GM21423 (cell line): ENCODE data around the gene C17orf107.
"Not testable (repeated sequence)": the region's sequence is repeated elsewhere in the genome, so short reads cannot be mapped to it uniquely, and the experiment has no call there.

Experiments
- ATAC-seq: cut with Tn5 transposase; IDR thresholded peaks from one replicate; pipeline ENCODE4 v1.9.1; 2021; ENCODE audit warnings: mild to moderate bottlenecking, moderate library complexity; ENCODE audit not compliant: unreplicated experiment

Gene C17orf107

GRCh38 chr17:4899341-4900230 lies at the start of gene C17orf107:
TSS of gene C17orf107 (plus strand) at chr17:4899536. CDS start at chr17:4899763, 227 bp downstream.
- peak; percentile 51 for ATAC-seq

GRCh38 chr17:4850246-4850645 lies 49.1 kb upstream of the C17orf107 start:
- no peak for ATAC-seq

DNA sequence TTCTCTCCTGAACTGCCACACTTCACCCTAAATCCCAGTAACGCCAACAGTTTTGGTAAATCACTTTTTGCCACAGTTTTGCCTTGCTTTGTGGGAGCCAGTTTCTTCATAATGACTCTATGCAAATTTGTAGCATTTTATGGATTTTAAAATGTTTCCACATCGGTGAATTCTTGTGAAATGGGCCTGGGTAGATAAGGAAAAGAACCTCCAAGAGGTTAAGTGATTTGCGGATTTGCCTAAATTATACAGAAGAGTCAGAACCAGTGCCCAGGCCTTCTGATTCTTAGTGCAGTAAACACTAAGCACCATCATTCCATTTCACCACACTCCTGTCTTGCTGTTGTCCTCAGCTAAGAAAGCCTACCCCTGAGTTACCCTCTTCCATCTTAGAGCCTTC lies 48.3 kb upstream of the C17orf107 start:
- ATAC-seq: no peak

- no peak for ATAC-seq
These were observed 46.6 kb upstream of the C17orf107 start for GRCh38 chr17:4852567-4853207.

DNA sequence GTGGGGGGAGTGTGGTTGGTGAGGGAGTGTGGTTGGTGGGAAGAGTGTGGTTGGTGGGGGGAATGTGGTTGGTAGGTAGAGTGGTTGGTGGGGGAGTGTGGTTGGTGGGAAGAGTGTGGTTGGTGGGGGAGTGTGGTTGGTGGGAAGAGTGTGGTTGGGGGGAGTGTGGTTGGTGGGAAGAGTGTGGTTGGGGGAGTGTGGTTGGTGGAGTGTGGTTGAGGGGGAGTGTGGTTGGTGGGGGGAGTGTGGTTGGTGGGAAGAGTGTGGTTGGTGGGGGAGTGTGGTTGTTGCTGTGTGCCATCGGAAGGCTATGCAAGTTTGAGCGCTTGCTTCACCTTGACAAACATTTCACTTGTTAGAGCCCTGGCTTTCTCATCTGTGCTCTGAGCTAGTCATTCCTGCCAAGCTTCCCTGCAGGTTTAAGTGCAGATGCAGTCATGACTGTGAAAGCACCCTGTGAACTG lies 46.1 kb upstream of the C17orf107 start:
- ATAC-seq: no peak

GRCh38 chr17:4854111-4854681 lies 45.1 kb upstream of the C17orf107 start:
- ATAC-seq: no peak

DNA sequence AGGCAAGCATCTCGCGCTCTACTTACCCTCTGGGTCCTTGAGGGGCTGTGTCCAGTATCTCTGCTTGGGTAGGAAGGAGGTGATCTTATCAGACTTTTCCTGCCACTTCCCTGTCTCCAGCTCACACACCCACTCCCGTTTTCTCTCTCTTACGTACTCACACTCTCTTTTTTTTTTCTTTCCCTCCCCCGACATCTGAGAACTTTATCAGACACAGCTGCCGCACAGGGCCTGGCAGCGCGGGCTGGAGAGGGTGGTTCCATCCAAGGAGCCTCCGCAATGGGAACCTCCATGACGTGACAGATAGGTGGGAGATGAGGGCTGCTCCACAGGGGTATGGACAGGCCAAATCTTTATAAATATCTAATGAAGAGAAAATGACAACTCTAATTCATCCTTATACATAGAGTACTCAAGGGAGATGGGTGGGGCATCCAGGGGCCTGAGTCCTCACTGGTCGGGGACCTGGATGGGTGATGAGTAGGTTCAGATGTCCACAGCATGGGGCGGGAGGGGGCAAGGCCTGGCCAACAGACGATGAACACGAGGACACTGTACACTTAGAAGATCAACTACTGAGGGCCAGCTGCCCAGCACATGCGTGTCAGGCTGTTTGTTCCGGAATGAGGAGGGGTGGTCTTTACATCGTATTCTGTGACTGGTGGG lies 42.9 kb upstream of the C17orf107 start:
- ATAC-seq: no peak

- ATAC-seq: no peak
These were observed 42.4 kb upstream of the C17orf107 start for GRCh38 chr17:4856937-4857314.

GRCh38 chr17:4857347-4857746 lies 42.0 kb upstream of the C17orf107 start:
- ATAC-seq: not testable (repeated sequence)

DNA sequence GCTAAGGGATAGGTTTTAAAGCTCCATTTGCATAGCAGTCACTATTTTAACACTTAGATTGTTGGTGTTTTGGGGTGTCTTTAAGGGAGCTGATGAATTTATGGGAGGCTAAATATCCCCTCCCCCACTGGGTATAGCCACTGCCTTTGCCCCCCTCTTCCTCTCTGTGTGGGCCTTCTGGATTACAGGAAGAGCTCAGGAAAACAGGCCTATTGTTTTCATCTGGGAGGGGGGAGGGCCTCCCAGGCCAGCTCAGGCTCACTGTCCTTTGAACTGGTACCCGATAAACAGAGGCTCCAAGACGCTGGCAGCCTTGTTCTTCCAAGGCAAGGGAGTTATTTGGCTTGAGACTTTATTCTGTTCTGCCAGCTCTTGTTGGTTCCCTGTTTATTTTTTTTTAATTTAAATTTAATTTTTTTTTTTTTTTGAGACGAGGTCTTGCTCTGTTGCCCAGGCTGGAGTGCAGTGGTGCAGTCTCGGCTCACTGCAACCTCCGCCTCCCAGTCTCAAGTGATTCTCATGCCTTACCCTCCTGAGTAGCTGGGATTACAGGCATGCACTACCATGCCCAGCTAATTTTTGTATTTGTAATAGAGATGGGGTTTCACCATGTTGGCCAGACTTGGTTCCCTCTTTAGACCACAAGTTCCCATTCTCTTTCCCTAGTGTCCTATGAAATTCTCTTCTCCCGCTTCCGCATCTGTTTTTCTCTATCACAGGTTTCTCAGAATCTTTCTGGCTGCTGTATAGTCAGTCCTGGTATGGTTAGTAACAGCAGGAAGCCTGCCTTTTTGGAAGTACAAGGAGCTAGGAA lies 41.1 kb upstream of the C17orf107 start:
- no peak for ATAC-seq

DNA sequence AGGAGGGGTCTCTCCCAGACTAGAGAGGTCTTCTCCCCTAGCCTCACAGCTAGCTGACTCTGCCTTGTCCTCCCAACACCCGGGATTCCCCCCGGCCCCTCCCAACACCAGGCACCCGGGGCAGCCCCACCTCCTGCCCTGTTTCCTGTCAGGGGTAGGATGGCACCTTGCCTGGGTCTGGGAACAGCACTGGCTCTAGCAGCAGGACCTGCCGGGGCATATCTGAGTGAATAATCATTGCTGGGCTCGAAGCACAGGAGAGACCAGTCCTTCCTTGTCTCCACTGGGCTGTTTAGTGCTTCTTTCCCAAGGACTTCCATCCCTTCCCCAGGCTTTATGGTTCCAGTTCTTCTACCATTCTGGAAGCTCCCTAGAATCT lies 40.5 kb upstream of the C17orf107 start:
- no peak for ATAC-seq

GRCh38 chr17:4859816-4860625 lies 39.3 kb upstream of the C17orf107 start:
- no peak for ATAC-seq

DNA sequence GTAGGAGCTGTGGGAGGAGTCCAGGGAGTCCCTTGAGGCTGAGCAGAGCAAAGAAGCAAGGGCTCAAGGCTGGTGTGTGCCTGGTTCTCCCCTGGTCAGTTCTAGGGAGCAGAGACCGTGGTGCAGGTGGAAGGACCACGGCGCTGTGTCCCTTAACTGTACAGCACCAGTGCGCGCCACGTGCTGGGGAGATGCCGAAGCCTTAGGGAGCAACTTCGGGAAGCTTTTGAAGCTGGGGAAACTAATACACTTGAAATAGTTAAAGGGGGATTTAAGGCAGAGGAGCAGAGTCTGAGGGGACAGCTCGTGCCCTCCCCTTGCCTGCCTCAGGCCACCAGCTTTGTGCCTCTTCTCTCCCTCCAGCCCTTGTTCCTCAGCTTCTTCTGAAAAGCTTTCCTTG lies 38.7 kb upstream of the C17orf107 start:
- ATAC-seq: no peak

- ATAC-seq: no peak
These were observed 38.3 kb upstream of the C17orf107 start for GRCh38 chr17:4861052-4861451.

GRCh38 chr17:4862720-4863119 lies 36.6 kb upstream of the C17orf107 start:
- ATAC-seq: no peak

GRCh38 chr17:4863321-4863720 lies 36.0 kb upstream of the C17orf107 start:
- ATAC-seq: no peak

GRCh38 chr17:4867535-4867934 lies 31.8 kb upstream of the C17orf107 start:
- ATAC-seq: not testable (repeated sequence)

GRCh38 chr17:4869058-4869998 lies 30.0 kb upstream of the C17orf107 start:
- not testable (repeated sequence) for ATAC-seq
